NCI-H187 treated with DMSO at 0.1 percent for 48 hours (cell line): ENCODE measurements around the gene CALU.

ENCODE experiments used
- DNase-seq: peaks from one replicate; lab custom pipeline; 2025; lab: John Stamatoyannopoulos, UW

The CALU gene

GRCh38 chr7:128725531-128725930 is 13.6 kb upstream of the CALU start:
- DNase-seq, result no peak

GRCh38 chr7:128726059-128726736 is 13.0 kb upstream of the CALU start:
- no peak for DNase-seq

- DNase-seq, result no peak
Measured at GRCh38 chr7:128726737-128727072, 12.5 kb upstream of the CALU start.

- no peak for DNase-seq
Measured at GRCh38 chr7:128727239-128727638, 11.9 kb upstream of the CALU start.

GRCh38 chr7:128728598-128728997 is 10.6 kb upstream of the CALU start:
- DNase-seq, result no peak

- no peak for DNase-seq
Measured at GRCh38 chr7:128729494-128729893, 9.7 kb upstream of the CALU start.

GRCh38 chr7:128731184-128731583 is 8.0 kb upstream of the CALU start:
- no peak for DNase-seq

GRCh38 chr7:128732521-128733277 is 6.5 kb upstream of the CALU start:
- DNase-seq, result no peak

GRCh38 chr7:128733278-128733645 is 5.9 kb upstream of the CALU start:
- DNase-seq, result no peak

- no peak for DNase-seq
Measured at GRCh38 chr7:128734890-128735289, 4.3 kb upstream of the CALU start.

- no peak for DNase-seq
Measured at GRCh38 chr7:128735436-128735835, 3.7 kb upstream of the CALU start.

- DNase-seq, result no peak
Measured at GRCh38 chr7:128737441-128737840, 1.7 kb upstream of the CALU start.

- no peak for DNase-seq
Measured at GRCh38 chr7:128737867-128738385, 1.2 kb upstream of the CALU start.

- DNase-seq, result no peak
Measured at GRCh38 chr7:128738570-128739047, 550 bp upstream of the CALU start.

- no peak for DNase-seq
Measured at GRCh38 chr7:128739990-128740682, 977 bp downstream of the CALU start.

- no peak for DNase-seq
Measured at GRCh38 chr7:128740996-128741395, 1.8 kb downstream of the CALU start.

GRCh38 chr7:128741491-128741890 is 2.3 kb downstream of the CALU start:
- DNase-seq, result no peak

GRCh38 chr7:128742206-128742605 is 3.0 kb downstream of the CALU start:
- DNase-seq, result no peak

- DNase-seq, result no peak
Measured at GRCh38 chr7:128743112-128743772, 4.1 kb downstream of the CALU start.

- no peak for DNase-seq
Measured at GRCh38 chr7:128744366-128744905, 5.3 kb downstream of the CALU start.

GRCh38 chr7:128745706-128746105 is 6.5 kb downstream of the CALU start:
- no peak for DNase-seq
